Peyer's patch (tissue), 4 donors: Measurements from ENCODE around the gene NEK2. TPM values are rescaled to one million over a fixed set of nuclear protein-coding genes. Genes with fewer than 3 reads are reported as not detected.

Source experiments
- DNase-seq, 3 donors: peaks; one replicate each; pipeline ENCODE4 v3.0.0-alpha.2; 2017 to 2019
- H3K27ac ChIP-seq, 4 donors: fragments of 200-600 bp; sonication (generic); one replicate each; pipeline ENCODE4 v1.5.1; 2016 to 2019
- H3K27me3 ChIP-seq, 2 donors: fragments of 200-600 bp; sonication (generic); one replicate each; pipeline ENCODE4 v1.5.1; 2019
- H3K36me3 ChIP-seq, 3 donors: fragments of 200-600 bp; sonication (generic); one replicate each; pipeline ENCODE4 v1.5.1; 2016 to 2019
- H3K4me1 ChIP-seq, 4 donors: fragments of 200-600 bp; sonication (generic); one replicate each; pipeline ENCODE4 v1.5.1; 2016 to 2019
- H3K4me3 ChIP-seq, 4 donors: fragments of 200-600 bp; sonication (generic); 1 replicate in 3 of 4; 2 replicates in 1 of 4; pipeline ENCODE4 v1.5.1; 2016 to 2019; ENCODE audit warnings: mild to moderate bottlenecking in 1 of 4
- H3K9me3 ChIP-seq, 4 donors: fragments of 200-600 bp; sonication (generic); one replicate each; pipeline ENCODE4 v1.5.1; 2016 to 2019; ENCODE audit warnings: mild to moderate bottlenecking in 1 of 4
- CTCF ChIP-seq, 6 experiments: fragments of 450-650 bp in 4 of 6; fragments of 200-600 bp in 2 of 6; sonication (generic) in 1 of 6; IDR thresholded peaks; one replicate each; pipeline ENCODE4 v1.5.1; 2017 to 2019; ENCODE audit warnings: antibody characterized with exemption in 6 of 6, mild to moderate bottlenecking in 3 of 6, moderate library complexity in 1 of 6
- POLR2A ChIP-seq, 2 donors: fragments of 450-650 bp; IDR thresholded peaks; one replicate each; pipeline ENCODE4 v1.5.1; 2017; ENCODE audit warnings: antibody characterized with exemption in 2 of 2, mild to moderate bottlenecking in 2 of 2, moderate library complexity in 2 of 2
- total RNA-seq, 4 donors: library from RNA; depleted of rRNA; stranded (reverse); fragments of >200 nt; gene quantifications; one replicate each; pipeline ENCODE4 v1.1.0, GENCODE V29; 2016

The NEK2 gene
- total RNA-seq, 4 donors from 2014 or later = 1.7 to 14.9 (median 5.8) TPM

- Histone ChIP-seq H3K36me3 (no peaks in the 10 kb centered on the region), H3K27me3 (no peaks in the 10 kb centered on the region), H3K4me1 (peaks cover 0 to 19% (median 0%) of the 10 kb centered on the region in 4 donors), H3K4me3 (no peak overlapping the region), H3K27ac (no peak overlapping the region), H3K9me3 (no peaks in the 10 kb centered on the region)
- no peak for DNase-seq
- TF ChIP-seq POLR2A (IDR thresholded peaks at IDR 0.05) = no peak
- no peak for TF ChIP-seq CTCF (IDR thresholded peaks at IDR 0.05)
These were observed 33.5 kb downstream of the NEK2 start for GRCh38 chr1:211641942-211642341.

DNA sequence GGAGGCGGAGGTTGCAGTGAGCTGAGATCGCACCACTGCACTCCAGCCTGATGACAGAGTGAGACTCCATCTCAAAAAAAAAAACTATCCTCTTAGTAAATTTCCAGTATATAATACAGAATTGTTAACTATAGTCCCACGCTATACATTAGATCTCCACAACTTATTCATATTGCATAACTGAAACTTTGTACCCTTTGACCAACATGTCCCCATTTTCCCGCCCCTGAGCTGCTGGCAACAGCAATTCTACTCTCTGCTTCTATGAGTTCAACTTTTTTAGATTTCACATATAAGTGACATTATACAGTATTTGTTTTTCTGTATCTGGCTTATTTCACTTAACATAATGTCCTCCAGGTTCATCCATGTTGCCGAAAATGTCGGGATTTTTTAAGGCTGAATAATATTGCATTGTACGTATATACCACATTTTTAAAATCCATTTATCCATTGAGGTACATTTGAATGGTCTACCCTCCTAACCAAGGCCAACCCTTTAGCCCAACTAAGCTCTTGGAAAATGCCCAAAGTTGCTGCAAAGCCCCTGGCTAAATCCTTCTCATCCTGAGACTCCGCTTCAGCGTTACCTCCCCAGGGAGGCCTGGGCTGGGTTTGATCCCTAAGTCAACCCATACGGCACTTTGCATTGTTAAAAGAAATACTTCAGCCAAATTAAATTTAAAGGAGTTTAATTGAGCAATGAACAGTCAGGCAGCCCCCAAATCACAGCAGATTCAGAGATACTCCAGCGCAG is 34.2 kb downstream of the NEK2 start:
- Histone ChIP-seq H3K27me3 (no peaks in the 10 kb centered on the region), H3K4me1 (peaks cover 0 to 19% (median 0%) of the 10 kb centered on the region in 4 donors), H3K4me3 (no peak overlapping the region), H3K9me3 (no peaks in the 10 kb centered on the region), H3K27ac (no peak overlapping the region), H3K36me3 (no peaks in the 10 kb centered on the region)
- no peak for TF ChIP-seq CTCF (IDR thresholded peaks at IDR 0.05)
- TF ChIP-seq POLR2A (IDR thresholded peaks at IDR 0.05) = no peak
- peak in 1 of 3 donors; percentile 34 for DNase-seq

- H3K36me3 ChIP-seq = no peaks in the 10 kb centered on the region
- peaks cover 0 to 19% (median 0%) of the 10 kb centered on the region in 4 donors for H3K4me1 ChIP-seq
- DNase-seq = peak in 1 of 3 donors; percentile 4
- no peaks in the 10 kb centered on the region for H3K27me3 ChIP-seq
- TF ChIP-seq POLR2A (IDR thresholded peaks at IDR 0.05) = no peak
- H3K27ac ChIP-seq = no peak overlapping the region
- no peaks in the 10 kb centered on the region for H3K9me3 ChIP-seq
- H3K4me3 ChIP-seq = no peak overlapping the region
These were observed 35.2 kb downstream of the NEK2 start for GRCh38 chr1:211640301-211640630.

DNA sequence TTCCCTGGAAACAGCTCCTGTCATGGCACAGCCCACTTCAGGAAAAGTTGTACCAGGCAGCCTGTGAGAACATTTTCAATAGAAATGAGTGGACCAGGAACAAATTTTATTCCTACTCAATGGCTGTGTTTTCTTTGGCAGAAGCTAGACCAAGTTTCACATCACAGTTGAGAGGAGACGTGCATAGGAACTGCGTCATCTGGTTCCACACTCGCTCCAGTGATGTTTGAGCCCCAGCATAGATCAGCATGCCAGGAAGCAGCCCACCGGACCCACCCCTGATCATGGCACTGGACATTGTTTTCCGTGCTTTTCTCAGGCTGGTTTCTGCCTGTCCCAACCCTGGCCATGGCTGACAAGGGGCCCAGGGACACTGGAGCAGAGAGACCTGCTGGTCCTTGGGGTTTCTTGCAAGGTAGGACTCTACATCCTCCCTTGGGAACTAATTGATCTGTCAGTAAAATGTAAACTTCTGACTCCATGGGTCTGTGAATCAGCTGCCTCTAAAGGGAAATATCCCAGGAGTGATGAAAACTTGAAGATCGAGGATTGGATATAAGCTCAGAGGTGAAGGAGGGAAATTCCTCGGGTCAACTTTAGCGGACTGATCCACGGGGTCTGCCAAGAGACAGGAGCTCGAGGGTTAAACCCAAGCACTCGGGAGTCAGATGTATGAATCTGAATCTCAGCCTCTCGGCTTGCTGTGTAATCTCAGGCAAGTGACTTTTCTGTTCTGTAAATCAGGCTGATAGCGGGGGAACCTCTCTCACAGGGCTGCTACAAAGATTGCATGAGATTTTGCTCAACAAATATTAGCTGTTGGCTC is 35.7 kb downstream of the NEK2 start:
- no peak overlapping the region for H3K4me3 ChIP-seq
- H3K4me1 ChIP-seq = peaks cover 0 to 14% (median 0%) of the 10 kb centered on the region in 4 donors

GRCh38 chr1:211638689-211639101 is 36.7 kb downstream of the NEK2 start:
- Histone ChIP-seq H3K27ac (no peak overlapping the region), H3K27me3 (no peaks in the 10 kb centered on the region), H3K4me3 (no peak overlapping the region), H3K4me1 (peaks cover 0 to 6% (median 0%) of the 10 kb centered on the region in 4 donors), H3K9me3 (no peaks in the 10 kb centered on the region), H3K36me3 (no peaks in the 10 kb centered on the region)
- DNase-seq = peak in 1 of 3 donors; percentile 13
- TF ChIP-seq CTCF (IDR thresholded peaks at IDR 0.05) (no peak), POLR2A (IDR thresholded peaks at IDR 0.05) (no peak)

More for the DNA sequence above, 35.7 kb downstream of the NEK2 start:
- Histone ChIP-seq H3K27me3 (no peaks in the 10 kb centered on the region), H3K9me3 (no peaks in the 10 kb centered on the region), H3K27ac (no peak overlapping the region), H3K36me3 (no peaks in the 10 kb centered on the region)
- no peak for TF ChIP-seq CTCF (IDR thresholded peaks at IDR 0.05)
- no peak for TF ChIP-seq POLR2A (IDR thresholded peaks at IDR 0.05)
- DNase-seq = peak in 1 of 3 donors; percentile 25

DNA sequence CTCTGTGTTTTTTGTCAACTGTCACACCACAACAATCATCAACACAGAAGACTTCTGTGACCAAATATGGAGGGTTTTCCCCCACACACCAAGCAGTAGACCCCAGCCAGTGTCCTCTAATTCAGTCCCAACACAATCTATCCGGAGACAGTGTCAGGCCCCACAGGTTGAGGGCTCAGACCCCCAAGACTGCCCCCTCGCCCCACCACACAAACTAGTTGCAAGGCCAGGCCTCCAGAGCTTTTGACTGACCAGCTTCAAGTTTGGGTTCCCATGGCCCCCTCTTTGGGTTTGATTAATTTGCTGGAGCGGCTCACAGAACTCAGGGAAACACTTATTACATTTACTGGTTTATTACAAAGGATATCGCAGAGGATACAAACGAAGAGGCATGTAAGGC is 37.2 kb downstream of the NEK2 start:
- H3K4me1 ChIP-seq = peaks cover 0 to 1% (median 0%) of the 10 kb centered on the region in 4 donors
- no peaks in the 10 kb centered on the region for H3K36me3 ChIP-seq
- H3K27me3 ChIP-seq = no peaks in the 10 kb centered on the region
- TF ChIP-seq POLR2A (IDR thresholded peaks at IDR 0.05) (no peak), CTCF (IDR thresholded peaks at IDR 0.05) (no peak)
- peak in 1 of 3 donors; percentile 30 for DNase-seq
- no peak overlapping the region for H3K27ac ChIP-seq
- H3K4me3 ChIP-seq = no peak overlapping the region
- no peaks in the 10 kb centered on the region for H3K9me3 ChIP-seq
